ENCODE measurements around the gene IL1R1. TPM values are rescaled to one million over a fixed set of nuclear protein-coding genes. Genes with fewer than 3 reads are reported as not detected.

IL1R1 gene
- total RNA-seq (2022; extraction: Qiagen RNA extraction; ENCODE audit: low read depth), result 18.3 to 31.9 TPM (median 25.0 TPM) in 5 replicates

GRCh38 chr2:102141970-102142828, at the start of gene IL1R1:
TSS of gene IL1R1 (plus strand) at chr2:102142746. CDS start at chr2:102157725, 14,979 bp downstream.

GRCh38 chr2:102186791-102187495, 44.4 kb downstream of the IL1R1 start, which contains the start of gene IL1RL2:
TSS of gene IL1RL2 (plus strand) at chr2:102187023. CDS start at chr2:102187868, 845 bp downstream.

Other genes with a start within 250 kb of the IL1R1 start
- 0.37 to 0.97 TPM (median 0.71 TPM) in 5 replicates for gene IL1R2, start 150.8 kb upstream of the IL1R1 start, total RNA-seq (2022; extraction: Qiagen RNA extraction; ENCODE audit: low read depth)
- not detected in 5 replicates for gene IL1RL2, start 44.3 kb downstream of the IL1R1 start, total RNA-seq (2022; extraction: Qiagen RNA extraction; ENCODE audit: low read depth)
- gene IL1RL1, start 168.8 kb downstream of the IL1R1 start, total RNA-seq (2022; extraction: Qiagen RNA extraction; ENCODE audit: low read depth), result 0.72 to 1.9 TPM (median 1.3 TPM) in 5 replicates
- gene IL18R1, start 213.1 kb downstream of the IL1R1 start, total RNA-seq (2022; extraction: Qiagen RNA extraction; ENCODE audit: low read depth), result 0.87 to 1.4 TPM (median 1.1 TPM) in 5 replicates

Data from A549 treated with CpdA at 1 μM for 4 hours (cell line).